Measurements from ENCODE around the gene AP3D1. TPM values are rescaled to one million over a fixed set of nuclear protein-coding genes. Genes with fewer than 3 reads are reported as not detected.
A peak's percentile ranks its signal among the peaks of the same experiment; 100 is the strongest.

Gene AP3D1
- total and polyA plus RNA-seq, 9 of the 15 experiments (the other 6 are each of a cell fraction or from before 2014, with no cell fraction given), result 1.2 to 86.1 (median 35.9) TPM

- no peak for TF ChIP-seq CHD7 (IDR thresholded peaks at IDR 0.05; ENCODE audit: low read depth, low read length)
- no peak for TF ChIP-seq ETV6 (IDR thresholded peaks at IDR 0.05; ENCODE audit: borderline replicate concordance in 1 of 2, low read depth in 2 of 2, low read length in 1 of 2)
- TF ChIP-seq ETV6 (CRISPR knock-in tag; IDR thresholded peaks at IDR 0.05; ENCODE audit: borderline replicate concordance), result no peak
- TF ChIP-seq FOXK2 (conservative IDR thresholded peaks at IDR 0.05 in 1 of 2, IDR thresholded peaks at IDR 0.05 in 1 of 2; ENCODE audit: low read depth in 2 of 2), result no peak
- TF ChIP-seq KAT7 (CRISPR knock-in tag; IDR thresholded peaks at IDR 0.05; ENCODE audit: borderline replicate concordance), result no peak
- peak in 2 of 3 experiments; percentile 65 to 75 for TF ChIP-seq YY1 (IDR thresholded peaks at IDR 0.05; ENCODE audit: borderline replicate concordance in 1 of 3, control insufficient read depth in 1 of 3, extremely low read depth in 1 of 3, insufficient read depth in 3 of 3, insufficient read length in 1 of 3, insufficient replicate concordance in 2 of 3, low read depth in 1 of 3, low read length in 2 of 3)
- peak; percentile 98 for TF ChIP-seq POLR2AphosphoS5 (IDR thresholded peaks at IDR 0.05; ENCODE audit: control insufficient read depth, insufficient read depth, low read depth, low read length)
- no peak for TF ChIP-seq ZNF41 (CRISPR knock-in tag; conservative IDR thresholded peaks at IDR 0.05)
- no peak for TF ChIP-seq ATF3 (IDR thresholded peaks at IDR 0.05)
- 0 out of 2 replicates have a peak, but pooled peaks have one; percentile 27 for TF ChIP-seq ATF3 (CRISPR knock-in tag; conservative IDR thresholded peaks at IDR 0.05)
- TF ChIP-seq ETV1 (tag; conservative IDR thresholded peaks at IDR 0.05; ENCODE audit: low read depth), result no peak; the same call in 1 of the 2 replicates
- TF ChIP-seq RBM14 (IDR thresholded peaks at IDR 0.05; ENCODE audit: borderline replicate concordance, insufficient read depth, low read depth, low read length), result no peak
Observed at GRCh38 chr19:2050991-2051772, 100.2 kb downstream of the AP3D1 start, which contains the start of gene MKNK2 (continued).
